Vagina (tissue), 2 donors: ENCODE data around the gene EPB41L3.

Source experiments
- POLR2A ChIP-seq, 2 donors: fragments of 450-650 bp; IDR thresholded peaks; one replicate each; pipeline ENCODE4 v1.6.1; 2017; ENCODE audit warnings: antibody characterized with exemption in 2 of 2, mild to moderate bottlenecking in 2 of 2, moderate library complexity in 2 of 2
- POLR2AphosphoS5 ChIP-seq, 2 donors: sonication (generic); formaldehyde crosslinking; IDR thresholded peaks; one replicate each; pipeline ENCODE4 v1.9.0; 2017; ENCODE audit warnings: antibody characterized with exemption in 2 of 2, mild to moderate bottlenecking in 2 of 2, low read depth in 1 of 2; ENCODE audit not compliant: insufficient read depth in 1 of 2
- TF ChIP-seq, protein P1 (sequence below), 3 experiments: fragments of 450-650 bp in 2 of 3; fragments of 200-600 bp in 1 of 3; sonication (generic) in 1 of 3; IDR thresholded peaks; one replicate each; pipeline ENCODE4 v1.5.1; 2017 to 2019; ENCODE audit warnings: antibody characterized with exemption in 3 of 3, mild to moderate bottlenecking in 2 of 3, moderate library complexity in 2 of 3

DNA sequence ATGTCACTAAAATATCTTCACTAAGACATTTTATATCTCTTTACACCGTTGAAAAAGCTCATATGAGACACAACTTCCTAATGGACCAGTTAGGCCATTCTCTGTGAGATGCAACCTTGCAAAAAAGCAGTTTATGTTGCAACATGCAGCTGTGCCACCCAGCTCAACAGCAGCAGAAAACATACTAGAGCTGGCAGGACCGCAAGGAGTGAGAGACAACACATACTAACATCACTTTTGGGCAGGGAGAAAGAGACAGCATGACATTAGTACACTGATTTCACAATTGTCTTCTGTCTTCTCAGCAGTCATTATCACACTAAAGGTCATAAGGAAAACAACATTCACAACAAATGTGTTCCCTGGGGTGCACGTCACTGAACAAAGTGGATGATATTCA lies 122.9 kb downstream of the EPB41L3 start:
- TF ChIP-seq, protein P1, sequence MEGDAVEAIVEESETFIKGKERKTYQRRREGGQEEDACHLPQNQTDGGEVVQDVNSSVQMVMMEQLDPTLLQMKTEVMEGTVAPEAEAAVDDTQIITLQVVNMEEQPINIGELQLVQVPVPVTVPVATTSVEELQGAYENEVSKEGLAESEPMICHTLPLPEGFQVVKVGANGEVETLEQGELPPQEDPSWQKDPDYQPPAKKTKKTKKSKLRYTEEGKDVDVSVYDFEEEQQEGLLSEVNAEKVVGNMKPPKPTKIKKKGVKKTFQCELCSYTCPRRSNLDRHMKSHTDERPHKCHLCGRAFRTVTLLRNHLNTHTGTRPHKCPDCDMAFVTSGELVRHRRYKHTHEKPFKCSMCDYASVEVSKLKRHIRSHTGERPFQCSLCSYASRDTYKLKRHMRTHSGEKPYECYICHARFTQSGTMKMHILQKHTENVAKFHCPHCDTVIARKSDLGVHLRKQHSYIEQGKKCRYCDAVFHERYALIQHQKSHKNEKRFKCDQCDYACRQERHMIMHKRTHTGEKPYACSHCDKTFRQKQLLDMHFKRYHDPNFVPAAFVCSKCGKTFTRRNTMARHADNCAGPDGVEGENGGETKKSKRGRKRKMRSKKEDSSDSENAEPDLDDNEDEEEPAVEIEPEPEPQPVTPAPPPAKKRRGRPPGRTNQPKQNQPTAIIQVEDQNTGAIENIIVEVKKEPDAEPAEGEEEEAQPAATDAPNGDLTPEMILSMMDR (IDR thresholded peaks at IDR 0.05), result no peak
- TF ChIP-seq POLR2A (IDR thresholded peaks at IDR 0.05) (no peak), POLR2AphosphoS5 (IDR thresholded peaks at IDR 0.05; ENCODE audit: insufficient read depth in 1 of 2, low read depth in 1 of 2) (no peak)
